ENCODE measurements around the gene SLC25A25.
A peak's percentile ranks its signal among the peaks of the same experiment; 100 is the strongest.

Gene SLC25A25

GRCh38 chr9:128100581-128100980 lies 32.5 kb downstream of the SLC25A25 start:
- peaks cover 72% of the 10 kb centered on the region for H3K36me3 Mint-ChIP-seq (ENCODE audit: low read depth)
- intact Hi-C loops (cut with micrococcal nuclease): no loop called here
- H3K4me3 Mint-ChIP-seq: peak overlapping the region; percentile 97
- H3K27me3 Mint-ChIP-seq: no peaks in the 10 kb centered on the region
- H3K4me1 Mint-ChIP-seq (ENCODE audit: low read depth): peaks cover 80% of the 10 kb centered on the region
- peak overlapping the region; percentile 95 for H3K27ac Mint-ChIP-seq
- H3K9me3 Mint-ChIP-seq: no peaks in the 10 kb centered on the region

DNA sequence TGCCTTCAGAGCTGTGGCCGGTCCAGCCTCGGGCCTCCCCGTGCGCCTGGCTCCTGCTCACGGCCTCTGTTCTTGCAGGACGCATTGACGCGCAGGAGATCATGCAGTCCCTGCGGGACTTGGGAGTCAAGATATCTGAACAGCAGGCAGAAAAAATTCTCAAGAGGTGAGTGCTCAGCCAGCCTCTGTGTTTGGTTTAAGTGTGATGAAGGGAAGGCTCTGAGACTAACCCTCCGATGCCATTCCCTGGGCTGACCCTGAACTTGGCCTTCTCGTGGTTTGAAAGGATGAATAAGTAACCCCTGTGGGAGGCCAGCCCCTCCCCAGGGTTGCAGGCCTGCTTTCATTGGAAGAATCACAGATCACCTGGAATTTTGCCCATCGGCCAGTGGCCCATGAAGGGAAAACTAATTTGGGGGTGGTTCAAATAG lies 33.2 kb downstream of the SLC25A25 start:
- no peaks in the 10 kb centered on the region for H3K9me3 Mint-ChIP-seq
- H3K27me3 Mint-ChIP-seq: no peaks in the 10 kb centered on the region
- H3K36me3 Mint-ChIP-seq (ENCODE audit: low read depth): peaks cover 78% of the 10 kb centered on the region
- no peak overlapping the region for H3K27ac Mint-ChIP-seq
- H3K4me1 Mint-ChIP-seq (ENCODE audit: low read depth): peaks cover 78% of the 10 kb centered on the region
- intact Hi-C loops (cut with micrococcal nuclease): no loop called here
- H3K4me3 Mint-ChIP-seq: no peak overlapping the region

- intact Hi-C loops (cut with micrococcal nuclease): no loop called here
- H3K36me3 Mint-ChIP-seq (ENCODE audit: low read depth): peaks cover 83% of the 10 kb centered on the region
- H3K27me3 Mint-ChIP-seq: no peaks in the 10 kb centered on the region
- peaks cover 78% of the 10 kb centered on the region for H3K4me1 Mint-ChIP-seq (ENCODE audit: low read depth)
- H3K9me3 Mint-ChIP-seq: no peaks in the 10 kb centered on the region
- H3K4me3 Mint-ChIP-seq: no peak overlapping the region
- H3K27ac Mint-ChIP-seq: no peak overlapping the region
Observed at GRCh38 chr9:128101690-128102089, 33.7 kb downstream of the SLC25A25 start.

DNA sequence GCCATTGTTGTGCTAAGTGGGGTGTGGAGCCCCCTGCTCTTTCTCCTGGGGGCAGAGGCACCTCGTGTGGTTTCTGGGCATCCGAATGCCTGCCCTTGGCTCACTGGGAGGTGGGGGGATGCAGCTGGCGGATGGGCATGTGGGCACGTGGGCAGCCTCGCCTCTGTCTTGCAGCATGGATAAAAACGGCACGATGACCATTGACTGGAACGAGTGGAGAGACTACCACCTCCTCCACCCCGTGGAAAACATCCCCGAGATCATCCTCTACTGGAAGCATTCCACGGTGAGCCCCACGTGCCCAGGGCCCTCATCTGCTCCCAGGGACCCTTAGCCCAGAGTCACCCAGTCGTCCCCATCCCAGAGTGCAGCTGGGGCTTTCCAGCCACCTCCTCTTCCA lies 34.2 kb downstream of the SLC25A25 start:
- H3K9me3 Mint-ChIP-seq: no peaks in the 10 kb centered on the region
- intact Hi-C loops (cut with micrococcal nuclease): no loop called here
- peak overlapping the region; percentile 11 for H3K27ac Mint-ChIP-seq
- H3K27me3 Mint-ChIP-seq: no peaks in the 10 kb centered on the region
- H3K4me3 Mint-ChIP-seq: no peak overlapping the region
- H3K4me1 Mint-ChIP-seq (ENCODE audit: low read depth): peaks cover 77% of the 10 kb centered on the region
- peaks cover 88% of the 10 kb centered on the region for H3K36me3 Mint-ChIP-seq (ENCODE audit: low read depth)

DNA sequence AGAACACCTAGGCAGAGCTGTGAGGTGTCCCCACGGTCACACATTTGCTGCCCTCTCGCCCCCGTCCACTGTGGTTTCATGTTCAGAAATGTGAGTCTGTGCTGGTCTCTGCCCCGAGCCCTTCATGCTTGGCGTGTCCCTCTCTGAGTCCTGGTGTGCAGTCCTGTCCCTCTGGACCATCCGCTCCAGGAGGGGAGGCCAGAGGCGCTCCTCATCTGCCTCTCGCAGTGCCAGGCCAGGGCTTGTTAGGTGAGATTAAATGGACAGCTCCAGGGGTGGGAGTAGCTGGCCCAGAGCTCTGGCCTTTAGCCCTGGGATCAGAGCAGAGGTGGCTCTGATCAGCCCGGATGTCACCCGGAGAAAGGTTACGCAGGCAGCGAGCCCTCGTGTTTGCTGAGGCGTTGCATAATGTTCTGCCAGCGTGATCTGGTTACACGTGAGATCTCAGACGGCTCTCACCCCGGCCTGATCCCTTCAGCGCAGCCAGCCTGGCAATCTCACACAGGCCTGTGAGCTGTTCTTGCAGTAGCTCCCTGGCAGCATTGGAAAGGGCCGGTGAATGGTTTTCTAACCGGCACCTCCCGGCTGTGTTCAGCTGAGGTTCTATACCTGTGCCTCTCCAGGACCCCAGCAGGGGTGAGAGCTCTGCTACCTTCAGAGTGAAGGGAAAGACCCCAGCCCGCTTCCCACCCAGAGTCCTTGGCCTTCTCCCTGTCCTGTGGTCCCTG lies 35.0 kb downstream of the SLC25A25 start:
- no peaks in the 10 kb centered on the region for H3K9me3 Mint-ChIP-seq
- intact Hi-C loops (cut with micrococcal nuclease): no loop called here
- H3K4me1 Mint-ChIP-seq (ENCODE audit: low read depth): peaks cover 68% of the 10 kb centered on the region
- H3K4me3 Mint-ChIP-seq: no peak overlapping the region
- H3K27ac Mint-ChIP-seq: no peak overlapping the region
- peaks cover 96% of the 10 kb centered on the region for H3K36me3 Mint-ChIP-seq (ENCODE audit: low read depth)
- no peaks in the 10 kb centered on the region for H3K27me3 Mint-ChIP-seq

GRCh38 chr9:128103589-128103962 lies 35.5 kb downstream of the SLC25A25 start:
- Mint-ChIP-seq H3K9me3 (no peaks in the 10 kb centered on the region), H3K36me3 (ENCODE audit: low read depth) (peaks cover 98% of the 10 kb centered on the region), H3K4me3 (no peak overlapping the region), H3K4me1 (ENCODE audit: low read depth) (peaks cover 63% of the 10 kb centered on the region), H3K27ac (no peak overlapping the region), H3K27me3 (no peaks in the 10 kb centered on the region)
- intact Hi-C loops (cut with micrococcal nuclease): no loop called here

GRCh38 chr9:128104171-128104618 lies 36.2 kb downstream of the SLC25A25 start:
- Mint-ChIP-seq H3K9me3 (no peaks in the 10 kb centered on the region), H3K36me3 (ENCODE audit: low read depth) (peaks cover 98% of the 10 kb centered on the region), H3K4me1 (ENCODE audit: low read depth) (peaks cover 57% of the 10 kb centered on the region), H3K27ac (no peak overlapping the region), H3K27me3 (no peaks in the 10 kb centered on the region), H3K4me3 (no peak overlapping the region)
- intact Hi-C loops (cut with micrococcal nuclease): no loop called here

GRCh38 chr9:128105538-128106175 lies 37.6 kb downstream of the SLC25A25 start:
- H3K27me3 Mint-ChIP-seq: no peaks in the 10 kb centered on the region
- no peak overlapping the region for H3K27ac Mint-ChIP-seq
- no peak overlapping the region for H3K4me3 Mint-ChIP-seq
- peaks cover 47% of the 10 kb centered on the region for H3K4me1 Mint-ChIP-seq (ENCODE audit: low read depth)
- no peaks in the 10 kb centered on the region for H3K9me3 Mint-ChIP-seq
- H3K36me3 Mint-ChIP-seq (ENCODE audit: low read depth): peaks cover 95% of the 10 kb centered on the region
- intact Hi-C loops (cut with micrococcal nuclease): no loop called here

- H3K4me1 Mint-ChIP-seq (ENCODE audit: low read depth): peaks cover 40% of the 10 kb centered on the region
- no peak overlapping the region for H3K27ac Mint-ChIP-seq
- no peak overlapping the region for H3K4me3 Mint-ChIP-seq
- peaks cover 93% of the 10 kb centered on the region for H3K36me3 Mint-ChIP-seq (ENCODE audit: low read depth)
- intact Hi-C loops (cut with micrococcal nuclease): no loop called here
- no peaks in the 10 kb centered on the region for H3K27me3 Mint-ChIP-seq
- H3K9me3 Mint-ChIP-seq: no peaks in the 10 kb centered on the region
Observed at GRCh38 chr9:128106181-128106939, 38.3 kb downstream of the SLC25A25 start.

DNA sequence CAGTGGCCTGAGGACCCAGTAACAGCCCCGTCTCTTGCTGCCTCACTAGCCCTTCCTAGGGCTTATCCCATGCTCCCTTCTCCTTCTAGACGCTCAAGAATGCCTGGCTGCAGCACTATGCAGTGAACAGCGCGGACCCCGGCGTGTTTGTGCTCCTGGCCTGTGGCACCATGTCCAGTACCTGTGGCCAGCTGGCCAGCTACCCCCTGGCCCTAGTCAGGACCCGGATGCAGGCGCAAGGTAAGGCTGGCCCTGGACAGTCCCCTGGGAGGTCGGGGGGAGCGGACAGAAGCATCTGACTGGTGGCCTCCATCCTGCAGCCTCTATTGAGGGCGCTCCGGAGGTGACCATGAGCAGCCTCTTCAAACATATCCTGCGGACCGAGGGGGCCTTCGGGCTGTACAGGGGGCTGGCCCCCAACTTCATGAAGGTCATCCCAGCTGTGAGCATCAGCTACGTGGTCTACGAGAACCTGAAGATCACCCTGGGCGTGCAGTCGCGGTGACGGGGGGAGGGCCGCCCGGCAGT lies 39.0 kb downstream of the SLC25A25 start:
- H3K4me3 Mint-ChIP-seq: no peak overlapping the region
- peaks cover 93% of the 10 kb centered on the region for H3K36me3 Mint-ChIP-seq (ENCODE audit: low read depth)

DNA sequence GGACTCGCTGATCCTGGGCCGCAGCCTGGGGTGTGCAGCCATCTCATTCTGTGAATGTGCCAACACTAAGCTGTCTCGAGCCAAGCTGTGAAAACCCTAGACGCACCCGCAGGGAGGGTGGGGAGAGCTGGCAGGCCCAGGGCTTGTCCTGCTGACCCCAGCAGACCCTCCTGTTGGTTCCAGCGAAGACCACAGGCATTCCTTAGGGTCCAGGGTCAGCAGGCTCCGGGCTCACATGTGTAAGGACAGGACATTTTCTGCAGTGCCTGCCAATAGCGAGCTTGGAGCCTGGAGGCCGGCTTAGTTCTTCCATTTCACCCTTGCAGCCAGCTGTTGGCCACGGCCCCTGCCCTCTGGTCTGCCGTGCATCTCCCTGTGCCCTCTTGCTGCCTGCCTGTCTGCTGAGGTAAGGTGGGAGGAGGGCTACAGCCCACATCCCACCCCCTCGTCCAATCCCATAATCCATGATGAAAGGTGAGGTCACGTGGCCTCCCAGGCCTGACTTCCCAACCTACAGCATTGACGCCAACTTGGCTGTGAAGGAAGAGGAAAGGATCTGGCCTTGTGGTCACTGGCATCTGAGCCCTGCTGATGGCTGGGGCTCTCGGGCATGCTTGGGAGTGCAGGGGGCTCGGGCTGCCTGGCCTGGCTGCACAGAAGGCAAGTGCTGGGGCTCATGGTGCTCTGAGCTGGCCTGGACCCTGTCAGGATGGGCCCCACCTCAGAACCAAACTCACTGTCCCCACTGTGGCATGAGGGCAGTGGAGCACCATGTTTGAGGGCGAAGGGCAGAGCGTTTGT lies 39.6 kb downstream of the SLC25A25 start:
- H3K36me3 Mint-ChIP-seq (ENCODE audit: low read depth): peaks cover 89% of the 10 kb centered on the region
- H3K4me3 Mint-ChIP-seq: no peak overlapping the region
- no peaks in the 10 kb centered on the region for H3K27me3 Mint-ChIP-seq
- intact Hi-C loops (cut with micrococcal nuclease): no loop called here
- H3K4me1 Mint-ChIP-seq (ENCODE audit: low read depth): peaks cover 30% of the 10 kb centered on the region
- H3K27ac Mint-ChIP-seq: no peak overlapping the region
- H3K9me3 Mint-ChIP-seq: no peaks in the 10 kb centered on the region

More for the DNA sequence above, 39.0 kb downstream of the SLC25A25 start:
- peaks cover 37% of the 10 kb centered on the region for H3K4me1 Mint-ChIP-seq (ENCODE audit: low read depth)
- no peaks in the 10 kb centered on the region for H3K27me3 Mint-ChIP-seq
- intact Hi-C loops (cut with micrococcal nuclease): no loop called here
- H3K9me3 Mint-ChIP-seq: no peaks in the 10 kb centered on the region
- no peak overlapping the region for H3K27ac Mint-ChIP-seq

DNA sequence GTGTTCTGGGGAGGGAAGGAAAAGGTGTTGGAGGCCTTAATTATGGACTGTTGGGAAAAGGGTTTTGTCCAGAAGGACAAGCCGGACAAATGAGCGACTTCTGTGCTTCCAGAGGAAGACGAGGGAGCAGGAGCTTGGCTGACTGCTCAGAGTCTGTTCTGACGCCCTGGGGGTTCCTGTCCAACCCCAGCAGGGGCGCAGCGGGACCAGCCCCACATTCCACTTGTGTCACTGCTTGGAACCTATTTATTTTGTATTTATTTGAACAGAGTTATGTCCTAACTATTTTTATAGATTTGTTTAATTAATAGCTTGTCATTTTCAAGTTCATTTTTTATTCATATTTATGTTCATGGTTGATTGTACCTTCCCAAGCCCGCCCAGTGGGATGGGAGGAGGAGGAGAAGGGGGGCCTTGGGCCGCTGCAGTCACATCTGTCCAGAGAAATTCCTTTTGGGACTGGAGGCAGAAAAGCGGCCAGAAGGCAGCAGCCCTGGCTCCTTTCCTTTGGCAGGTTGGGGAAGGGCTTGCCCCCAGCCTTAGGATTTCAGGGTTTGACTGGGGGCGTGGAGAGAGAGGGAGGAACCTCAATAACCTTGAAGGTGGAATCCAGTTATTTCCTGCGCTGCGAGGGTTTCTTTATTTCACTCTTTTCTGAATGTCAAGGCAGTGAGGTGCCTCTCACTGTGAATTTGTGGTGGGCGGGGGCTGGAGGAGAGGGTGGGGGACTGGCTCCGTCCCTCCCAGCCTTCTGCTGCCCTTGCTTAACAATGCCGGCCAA lies 40.4 kb downstream of the SLC25A25 start:
- H3K27ac Mint-ChIP-seq: no peak overlapping the region
- intact Hi-C loops (cut with micrococcal nuclease): no loop called here

More for the DNA sequence above, 40.4 kb downstream of the SLC25A25 start:
- H3K4me3 Mint-ChIP-seq: no peak overlapping the region
- H3K27me3 Mint-ChIP-seq: no peaks in the 10 kb centered on the region
- no peaks in the 10 kb centered on the region for H3K9me3 Mint-ChIP-seq
- peaks cover 24% of the 10 kb centered on the region for H3K4me1 Mint-ChIP-seq (ENCODE audit: low read depth)
- H3K36me3 Mint-ChIP-seq (ENCODE audit: low read depth): peaks cover 89% of the 10 kb centered on the region
